DND-41 (cell line): ENCODE measurements around the gene COMMD4.
"Not testable (repeated sequence)": the region's sequence is repeated elsewhere in the genome, so short reads cannot be mapped to it uniquely, and the experiment has no call there.

Source experiments
- CTCF ChIP-seq: IDR thresholded peaks from 2 replicates; pipeline ENCODE4 v1.5.1; 2012; ENCODE audit warnings: borderline replicate concordance, low read length, moderate library complexity, mild to moderate bottlenecking; ENCODE audit not compliant: poor library complexity, severe bottlenecking; ENCODE audit errors: extremely low read depth
- EZH2 ChIP-seq: IDR thresholded peaks from 3 replicates; pipeline ENCODE4 v1.6.1; 2012; ENCODE audit warnings: borderline replicate concordance, low read depth, mild to moderate bottlenecking, moderate library complexity, low read length, inconsistent platforms; ENCODE audit not compliant: severe bottlenecking

GRCh38 chr15:75293660-75294059 is 42.2 kb upstream of the COMMD4 start:
- TF ChIP-seq CTCF, EZH2: not testable (repeated sequence)
